ENCODE data around the gene OR8K1. TPM values are rescaled to one million over a fixed set of nuclear protein-coding genes. Genes with fewer than 3 reads are reported as not detected.

Gene OR8K1
- total and polyA plus RNA-seq, 9 of the 15 experiments (the other 6 are each of a cell fraction or from before 2014, with no cell fraction given), result not detected

DNA sequence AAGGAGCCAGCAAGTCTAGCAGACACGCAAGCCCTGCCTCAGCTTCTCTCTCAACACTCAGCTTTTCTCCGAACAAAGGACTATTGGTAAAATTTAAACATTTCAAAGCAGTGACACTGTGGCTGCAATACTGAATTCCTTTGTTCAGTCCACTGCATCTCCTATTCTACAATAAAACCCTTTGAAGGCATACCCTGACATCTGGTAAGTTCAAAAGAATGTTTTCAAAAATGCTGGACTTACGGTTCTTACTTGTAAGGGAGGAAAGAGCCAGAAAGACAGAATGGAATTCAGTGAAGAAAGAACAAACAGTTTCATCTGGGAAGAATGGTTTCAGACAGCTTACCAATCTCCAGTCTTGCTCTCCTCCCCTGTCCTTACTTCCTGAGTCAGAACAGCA is 12.7 kb upstream of the OR8K1 start:
- intact Hi-C loops (cut with micrococcal nuclease), result no loop called here
- H3K9me3 ChIP-seq (replicated peaks; ENCODE audit: control insufficient read depth, insufficient read depth, low read depth, low read length), result no peaks in the 10 kb centered on the region
- no peak overlapping the region for H3K27ac ChIP-seq (ENCODE audit: extremely low read depth, low read depth, low read length)
- H3K9ac ChIP-seq (ENCODE audit: insufficient read depth in 1 of 2, low read depth in 2 of 2, low read length in 2 of 2), result no peak overlapping the region
- no peak overlapping the region for H3K4me3 ChIP-seq
- no peaks in the 10 kb centered on the region for H3K9me1 ChIP-seq (ENCODE audit: control insufficient read depth, insufficient read depth, low read length)
- in situ Hi-C loops (cut with MboI), result no loop called here
- WGBS (ENCODE audit: insufficient coverage, low coverage, missing lambda C conversion rate), result 4% methylated on average over 3 of the region's 3 CpGs
- no peak for DNase-seq (ENCODE audit: extremely low read depth in 1 of 4, low spot score in 3 of 4)
- no peaks in the 10 kb centered on the region for H4K20me1 ChIP-seq (replicated peaks; ENCODE audit: control insufficient read depth, insufficient read depth, low read length)
- no peaks in the 10 kb centered on the region for H3K4me1 ChIP-seq (replicated peaks in 1 of 2; ENCODE audit: control insufficient read depth in 2 of 2, insufficient read depth in 2 of 2, low read length in 2 of 2)
- ChIA-PET POLR2A (no interaction called here), CTCF (ENCODE audit: low intra/inter-chr PET ratio) (no interaction called here)
- H3K79me2 ChIP-seq (ENCODE audit: control insufficient read depth, insufficient read depth, low read length), result no peaks in the 10 kb centered on the region
- H2AFZ ChIP-seq (ENCODE audit: low read depth, low read length), result no peak overlapping the region
- no peak for ATAC-seq
- no peak for FAIRE-seq
- no peaks in the 10 kb centered on the region for H3K36me3 ChIP-seq (ENCODE audit: control insufficient read depth, insufficient read depth, low read length)
- TF ChIP-seq DNMT1 (IDR thresholded peaks at IDR 0.05) (no peak), MTA3 (IDR thresholded peaks at IDR 0.05; ENCODE audit: borderline replicate concordance) (no peak), CHD2 (IDR thresholded peaks at IDR 0.05; ENCODE audit: low read depth, low read length) (no peak), ZNF707 (CRISPR knock-in tag; conservative IDR thresholded peaks at IDR 0.05) (no peak)
- BruUV-seq (replicated peaks), result no TSS peak
- H3K27me3 ChIP-seq (ENCODE audit: control insufficient read depth in 2 of 2, insufficient read depth in 2 of 2, low read length in 2 of 2), result no peaks in the 10 kb centered on the region
- H3K4me2 ChIP-seq (ENCODE audit: insufficient read depth, low read length), result no peak overlapping the region

DNA sequence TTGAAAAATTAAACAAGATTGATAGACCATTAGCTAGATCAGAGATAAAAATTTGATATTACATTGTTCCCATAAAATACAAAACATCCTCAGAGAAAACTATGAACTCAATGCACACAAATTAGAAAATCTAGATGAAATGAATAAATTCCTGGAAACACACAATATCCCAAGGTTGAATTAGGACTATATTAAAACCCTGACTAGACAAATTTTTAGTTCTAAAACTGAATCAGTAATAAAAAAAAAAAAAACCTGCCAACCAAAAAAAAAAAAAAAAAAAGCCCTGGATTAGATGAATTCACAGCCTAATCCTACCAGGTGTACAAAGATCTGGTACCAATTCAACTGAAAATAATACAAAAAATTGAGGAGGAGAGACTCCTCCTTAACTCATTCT is 5.5 kb upstream of the OR8K1 start:
- CTCF ChIA-PET (ENCODE audit: low intra/inter-chr PET ratio), result no interaction called here
- FAIRE-seq, result no peak
- ATAC-seq, result no peak
- no peak for TF ChIP-seq RAD51 (IDR thresholded peaks at IDR 0.05; ENCODE audit: borderline replicate concordance, low read depth)
- TF ChIP-seq, protein P1, sequence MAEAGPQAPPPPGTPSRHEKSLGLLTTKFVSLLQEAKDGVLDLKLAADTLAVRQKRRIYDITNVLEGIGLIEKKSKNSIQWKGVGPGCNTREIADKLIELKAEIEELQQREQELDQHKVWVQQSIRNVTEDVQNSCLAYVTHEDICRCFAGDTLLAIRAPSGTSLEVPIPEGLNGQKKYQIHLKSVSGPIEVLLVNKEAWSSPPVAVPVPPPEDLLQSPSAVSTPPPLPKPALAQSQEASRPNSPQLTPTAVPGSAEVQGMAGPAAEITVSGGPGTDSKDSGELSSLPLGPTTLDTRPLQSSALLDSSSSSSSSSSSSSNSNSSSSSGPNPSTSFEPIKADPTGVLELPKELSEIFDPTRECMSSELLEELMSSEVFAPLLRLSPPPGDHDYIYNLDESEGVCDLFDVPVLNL (CRISPR knock-in tag; IDR thresholded peaks at IDR 0.05; ENCODE audit: low read depth), result no peak
- TF ChIP-seq NFXL1 (CRISPR knock-in tag; IDR thresholded peaks at IDR 0.05), result no peak
- no peak for TF ChIP-seq RBFOX2 (IDR thresholded peaks at IDR 0.05; ENCODE audit: low read depth, low read length)
- TF ChIP-seq C11orf30 (IDR thresholded peaks at IDR 0.05; ENCODE audit: low read depth), result peak; percentile 19; the same call in 1 of the 2 replicates
- TF ChIP-seq ZFP36 (IDR thresholded peaks at IDR 0.05; ENCODE audit: low read depth, low read length, partially characterized antibody), result no peak
- TF ChIP-seq MAFG (tag; conservative IDR thresholded peaks at IDR 0.05), result peak; percentile 21; the same call in 1 of the 2 replicates
- peak; percentile 60 for TF ChIP-seq ZNF316 (IDR thresholded peaks at IDR 0.05)
- TF ChIP-seq, protein P2, sequence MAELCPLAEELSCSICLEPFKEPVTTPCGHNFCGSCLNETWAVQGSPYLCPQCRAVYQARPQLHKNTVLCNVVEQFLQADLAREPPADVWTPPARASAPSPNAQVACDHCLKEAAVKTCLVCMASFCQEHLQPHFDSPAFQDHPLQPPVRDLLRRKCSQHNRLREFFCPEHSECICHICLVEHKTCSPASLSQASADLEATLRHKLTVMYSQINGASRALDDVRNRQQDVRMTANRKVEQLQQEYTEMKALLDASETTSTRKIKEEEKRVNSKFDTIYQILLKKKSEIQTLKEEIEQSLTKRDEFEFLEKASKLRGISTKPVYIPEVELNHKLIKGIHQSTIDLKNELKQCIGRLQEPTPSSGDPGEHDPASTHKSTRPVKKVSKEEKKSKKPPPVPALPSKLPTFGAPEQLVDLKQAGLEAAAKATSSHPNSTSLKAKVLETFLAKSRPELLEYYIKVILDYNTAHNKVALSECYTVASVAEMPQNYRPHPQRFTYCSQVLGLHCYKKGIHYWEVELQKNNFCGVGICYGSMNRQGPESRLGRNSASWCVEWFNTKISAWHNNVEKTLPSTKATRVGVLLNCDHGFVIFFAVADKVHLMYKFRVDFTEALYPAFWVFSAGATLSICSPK (IDR thresholded peaks at IDR 0.05; ENCODE audit: borderline replicate concordance), result no peak
- TF ChIP-seq, protein P3, sequence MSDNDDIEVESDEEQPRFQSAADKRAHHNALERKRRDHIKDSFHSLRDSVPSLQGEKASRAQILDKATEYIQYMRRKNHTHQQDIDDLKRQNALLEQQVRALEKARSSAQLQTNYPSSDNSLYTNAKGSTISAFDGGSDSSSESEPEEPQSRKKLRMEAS (CRISPR knock-in tag; IDR thresholded peaks at IDR 0.05), result no peak

More for the DNA sequence above, 5.5 kb upstream of the OR8K1 start:
- H3K9me3 ChIP-seq (replicated peaks; ENCODE audit: control insufficient read depth, insufficient read depth, low read depth, low read length), result no peaks in the 10 kb centered on the region
- BruUV-seq (replicated peaks), result no TSS peak
- POLR2A ChIA-PET, result no interaction called here
- DNase-seq (ENCODE audit: extremely low read depth in 1 of 4, low spot score in 3 of 4), result no peak
- no peaks in the 10 kb centered on the region for H3K79me2 ChIP-seq (ENCODE audit: control insufficient read depth, insufficient read depth, low read length)
- H3K9ac ChIP-seq (ENCODE audit: insufficient read depth in 1 of 2, low read depth in 2 of 2, low read length in 2 of 2), result no peak overlapping the region
- no peak overlapping the region for H3K4me3 ChIP-seq
- H3K4me1 ChIP-seq (replicated peaks in 1 of 2; ENCODE audit: control insufficient read depth in 2 of 2, insufficient read depth in 2 of 2, low read length in 2 of 2), result no peaks in the 10 kb centered on the region
- no peaks in the 10 kb centered on the region for H4K20me1 ChIP-seq (replicated peaks; ENCODE audit: control insufficient read depth, insufficient read depth, low read length)
- in situ Hi-C loops (cut with MboI), result no loop called here
- H2AFZ ChIP-seq (ENCODE audit: low read depth, low read length), result no peak overlapping the region
- H3K9me1 ChIP-seq (ENCODE audit: control insufficient read depth, insufficient read depth, low read length), result no peaks in the 10 kb centered on the region
- no peak overlapping the region for H3K27ac ChIP-seq (ENCODE audit: extremely low read depth, low read depth, low read length)
- H3K36me3 ChIP-seq (ENCODE audit: control insufficient read depth, insufficient read depth, low read length), result no peaks in the 10 kb centered on the region
- H3K27me3 ChIP-seq (ENCODE audit: control insufficient read depth in 2 of 2, insufficient read depth in 2 of 2, low read length in 2 of 2), result no peaks in the 10 kb centered on the region
- H3K4me2 ChIP-seq (ENCODE audit: insufficient read depth, low read length), result no peak overlapping the region
- intact Hi-C loops (cut with micrococcal nuclease), result no loop called here

Data from K562 (cell line).